CD14-positive monocyte (primary cell): ENCODE measurements around the gene LASP1NB.

ENCODE experiments used
- DNase-seq, 3 donors: peaks; one replicate each; pipeline ENCODE4 v3.0.0-alpha.2; 2011 to 2022
- H2AFZ ChIP-seq: 2 replicates; pipeline ENCODE4 v1.6.0; 2012; ENCODE audit warnings: mild to moderate bottlenecking, low read depth, low read length, inconsistent platforms; ENCODE audit not compliant: insufficient read depth, poor library complexity, severe bottlenecking
- H3K27ac ChIP-seq, 2 donors: 1 replicate in 1 of 2; 2 replicates in 1 of 2; pipeline ENCODE4 v1.5.1; 2012 to 2013; ENCODE audit warnings: low read length in 2 of 2, control low read depth in 1 of 2, inconsistent platforms in 1 of 2, low read depth in 1 of 2, mild to moderate bottlenecking in 1 of 2
- H3K27me3 ChIP-seq, 2 donors: one replicate each; pipeline versions ENCODE4 v1.6.0 to v1.6.1; 2011 to 2013; ENCODE audit warnings: low read length in 2 of 2; ENCODE audit not compliant: control insufficient read depth in 2 of 2, insufficient read depth in 2 of 2
- H3K36me3 ChIP-seq, 2 donors: replicated peaks in 1 of 2; 1 replicate in 1 of 2; 2 replicates in 1 of 2; pipeline versions ENCODE4 v1.5.1 to v1.6.1; 2012 to 2013; ENCODE audit warnings: low read length in 2 of 2, control low read depth in 1 of 2, inconsistent platforms in 1 of 2, mild to moderate bottlenecking in 1 of 2; ENCODE audit not compliant: insufficient read depth in 2 of 2, control insufficient read depth in 1 of 2
- H3K4me1 ChIP-seq, 2 donors: 1 replicate in 1 of 2; 2 replicates in 1 of 2; pipeline versions ENCODE4 v1.5.1 to v1.6.1; 2012 to 2013; ENCODE audit warnings: low read length in 2 of 2, control low read depth in 1 of 2, inconsistent platforms in 1 of 2, mild to moderate bottlenecking in 1 of 2, moderate library complexity in 1 of 2; ENCODE audit not compliant: insufficient read depth in 2 of 2, control insufficient read depth in 1 of 2
- H3K4me2 ChIP-seq: replicated peaks from 2 replicates; pipeline ENCODE3; 2012; ENCODE audit warnings: low read length, moderate library complexity, mild to moderate bottlenecking; ENCODE audit not compliant: poor library complexity, severe bottlenecking; ENCODE audit errors: extremely low read depth
- H3K4me3 ChIP-seq, 3 experiments: fragments of 200-600 bp in 1 of 3; sonication (generic) in 1 of 3; replicated peaks in 1 of 3; 1 replicate in 2 of 3; 2 replicates in 1 of 3; pipeline ENCODE4 v1.5.1; 2011 to 2013; ENCODE audit warnings: low read length in 3 of 3, mild to moderate bottlenecking in 3 of 3, control low read depth in 2 of 3, low read depth in 2 of 3, inconsistent platforms in 1 of 3, moderate library complexity in 1 of 3
- H3K79me2 ChIP-seq: 2 replicates; pipeline ENCODE4 v1.6.0; 2012; ENCODE audit warnings: mild to moderate bottlenecking, control low read depth, inconsistent platforms, low read length, moderate library complexity; ENCODE audit not compliant: insufficient read depth
- H3K9ac ChIP-seq: 2 replicates; pipeline ENCODE4 v1.6.0; 2017; ENCODE audit warnings: low read length, mild to moderate bottlenecking; ENCODE audit not compliant: insufficient read depth, poor library complexity, severe bottlenecking
- H3K9me3 ChIP-seq, 2 donors: replicated peaks in 1 of 2; 1 replicate in 1 of 2; 2 replicates in 1 of 2; pipeline versions ENCODE4 v1.5.1 to v1.6.1; 2012 to 2013; ENCODE audit warnings: low read length in 2 of 2, control low read depth in 1 of 2; ENCODE audit not compliant: control insufficient read depth in 1 of 2, insufficient read depth in 1 of 2
- H4K20me1 ChIP-seq: 2 replicates; pipeline ENCODE4 v1.6.0; 2012; ENCODE audit warnings: mild to moderate bottlenecking, low read length, control low read depth, moderate library complexity; ENCODE audit not compliant: insufficient read depth
- H3K27ac Mint-ChIP-seq, 7 donors: one replicate each; pipeline ENCODE4 v1.8.0; 2020; ENCODE audit warnings: mild to moderate bottlenecking in 7 of 7, mixed read lengths in 7 of 7, moderate library complexity in 6 of 7, inconsistent platforms in 2 of 7
- H3K27me3 Mint-ChIP-seq, 3 donors: one replicate each; pipeline ENCODE4 v1.8.0; 2021 to 2022; ENCODE audit warnings: low read depth in 3 of 3, mild to moderate bottlenecking in 3 of 3, mixed read lengths in 3 of 3, moderate library complexity in 3 of 3, inconsistent platforms in 1 of 3
- H3K36me3 Mint-ChIP-seq, 2 donors: one replicate each; pipeline ENCODE4 v1.8.0; 2020; ENCODE audit warnings: mixed read lengths in 2 of 2, inconsistent platforms in 1 of 2, mild to moderate bottlenecking in 1 of 2
- H3K4me1 Mint-ChIP-seq: one replicate; pipeline ENCODE4 v1.8.0; 2020; ENCODE audit warnings: mild to moderate bottlenecking, mixed read lengths
- H3K4me3 Mint-ChIP-seq, 2 donors: one replicate each; pipeline ENCODE4 v1.8.0; 2020; ENCODE audit warnings: mild to moderate bottlenecking in 2 of 2, mixed read lengths in 2 of 2, moderate library complexity in 1 of 2
- H3K9me3 Mint-ChIP-seq, 7 donors: one replicate each; pipeline ENCODE4 v1.8.0; 2020 to 2022; ENCODE audit warnings: mixed read lengths in 7 of 7, mild to moderate bottlenecking in 6 of 7, moderate library complexity in 6 of 7, inconsistent platforms in 2 of 7
- CTCF ChIP-seq: fragments of 200-600 bp; IDR thresholded peaks from one replicate; pipeline ENCODE4 v1.8.0; 2022; ENCODE audit warnings: antibody characterized with exemption, mild to moderate bottlenecking
- WGBS: methylation state at CpG from one replicate; pipeline ENCODE4 v1.1.5; 2013; ENCODE audit warnings: missing lambda C conversion rate; ENCODE audit not compliant: insufficient coverage; 5-methylcytosine and 5-hydroxymethylcytosine counted together
- intact Hi-C, 2 donors: fragments of 100-400 bp; cut with micrococcal nuclease; formaldehyde crosslinking; loops; one replicate each; pipeline versions ENCODE4 v1.15.0 to v1.15.1; 2023

The LASP1NB gene

GRCh38 chr17:38907930-38908675 lies 17.3 kb upstream of the LASP1NB start:
- Histone ChIP-seq H2AFZ (no peak overlapping the region), H3K79me2 (peaks cover 98% of the 10 kb centered on the region), H3K9me3 (no peaks in the 10 kb centered on the region), H3K27me3 (no peaks in the 10 kb centered on the region), H3K4me1 (peaks cover 18% of the 10 kb centered on the region in 2 donors), H4K20me1 (peaks cover 99% of the 10 kb centered on the region), H3K4me2 (no peak overlapping the region), H3K36me3 (peaks cover 59 to 87% of the 10 kb centered on the region in 2 donors), H3K9ac (no peak overlapping the region), H3K4me3 (no peak overlapping the region), H3K27ac (peak overlapping the region in 1 of 2 donors; percentile 79)
- WGBS, result 89% methylated on average over 12 of the region's 15 CpGs
- Mint-ChIP-seq H3K9me3 (peaks cover 0 to 2% (median 0%) of the 10 kb centered on the region in 7 donors), H3K36me3 (peaks cover 48 to 86% of the 10 kb centered on the region in 2 donors), H3K4me1 (peaks cover 30% of the 10 kb centered on the region), H3K27ac (peak overlapping the region in 2 of 7 donors; percentile 68 to 86), H3K4me3 (no peak overlapping the region), H3K27me3 (peaks cover 0 to 1% (median 0%) of the 10 kb centered on the region in 3 donors)
- no peak for TF ChIP-seq CTCF
- intact Hi-C loops, result loop anchor here in 1 of 2 donors (5.0 to 10.0 kb wide), 2 partner anchors 36 to 53 kb away; partner anchors contain the start of genes LASP1 and RPL23
- DNase-seq, result no peak

GRCh38 chr17:38908676-38909181 lies 16.7 kb upstream of the LASP1NB start:
- intact Hi-C loops, result loop anchor here in 1 of 2 donors (5.0 to 10.0 kb wide), 2 partner anchors 36 to 54 kb away; partner anchors contain the start of genes LASP1 and RPL23
- H3K9ac ChIP-seq, result no peak overlapping the region
- Mint-ChIP-seq H3K4me1 (peaks cover 27% of the 10 kb centered on the region), H3K36me3 (peaks cover 47 to 86% of the 10 kb centered on the region in 2 donors), H3K27ac (peak overlapping the region in 3 of 7 donors; percentile 13 to 68 (median 57)), H3K4me3 (no peak overlapping the region), H3K9me3 (peaks cover 0 to 2% (median 0%) of the 10 kb centered on the region in 7 donors), H3K27me3 (peaks cover 0 to 1% (median 0%) of the 10 kb centered on the region in 3 donors)
- no peak for TF ChIP-seq CTCF
- DNase-seq, result no peak
- peaks cover 58 to 87% of the 10 kb centered on the region in 2 donors for H3K36me3 ChIP-seq
- no peaks in the 10 kb centered on the region for H3K9me3 ChIP-seq
- H3K27ac ChIP-seq, result no peak overlapping the region
- no peak overlapping the region for H3K4me2 ChIP-seq
- 85% methylated on average over 4 of the region's 8 CpGs for WGBS
- H4K20me1 ChIP-seq, result peaks cover 99% of the 10 kb centered on the region
- no peak overlapping the region for H3K4me3 ChIP-seq
- H2AFZ ChIP-seq, result no peak overlapping the region
- no peaks in the 10 kb centered on the region for H3K27me3 ChIP-seq
- peaks cover 91% of the 10 kb centered on the region for H3K79me2 ChIP-seq
- H3K4me1 ChIP-seq, result peaks cover 18% of the 10 kb centered on the region in 2 donors
